OCI-LY1 (cell line): Measurements from ENCODE around the gene ZBTB43.

Source experiments
- H2AFZ ChIP-seq: fragments of 200-600 bp; sonication (generic), shearing (Covaris generic); 2 replicates; pipeline ENCODE4 v1.6.0; 2014; ENCODE audit warnings: antibody characterized with exemption, mild to moderate bottlenecking, low read length
- H3F3A ChIP-seq: fragments of 200-600 bp; sonication (generic), shearing (Covaris generic); 2 replicates; pipeline ENCODE4 v1.6.0; 2014; ENCODE audit warnings: mild to moderate bottlenecking, antibody characterized with exemption, low read length, moderate library complexity; ENCODE audit not compliant: insufficient read depth
- H3K27ac ChIP-seq: fragments of 200-600 bp; sonication (generic); 2 replicates; pipeline ENCODE4 v1.5.1; 2014; ENCODE audit warnings: low read length, mixed run types, mild to moderate bottlenecking, low read depth; ENCODE audit not compliant: poor library complexity, severe bottlenecking
- H3K27me3 ChIP-seq: fragments of 200-600 bp; sonication (generic); 2 replicates; pipeline ENCODE4 v1.6.0; 2014; ENCODE audit warnings: antibody characterized with exemption, mild to moderate bottlenecking, low read length, moderate library complexity; ENCODE audit not compliant: insufficient read depth
- H3K36me3 ChIP-seq: fragments of 200-600 bp; sonication (generic); 2 replicates; pipeline ENCODE4 v1.6.1; 2014; ENCODE audit warnings: mild to moderate bottlenecking, antibody characterized with exemption, low read length, moderate library complexity, mixed read lengths; ENCODE audit not compliant: insufficient read depth
- H3K4me1 ChIP-seq: fragments of 200-600 bp; sonication (generic); 2 replicates; pipeline ENCODE4 v1.5.1; 2014; ENCODE audit warnings: mild to moderate bottlenecking, low read length, moderate library complexity; ENCODE audit not compliant: insufficient read depth, severe bottlenecking
- H3K4me2 ChIP-seq: fragments of 200-600 bp; sonication (generic), shearing (Covaris generic); 2 replicates; pipeline ENCODE4 v1.6.1; 2014; ENCODE audit warnings: low read length
- H3K4me3 ChIP-seq: fragments of 200-600 bp; sonication (generic); 2 replicates; pipeline ENCODE4 v1.5.1; 2014; ENCODE audit warnings: low read length, low read depth, mild to moderate bottlenecking, mixed read lengths; ENCODE audit not compliant: poor library complexity, severe bottlenecking
- H3K79me2 ChIP-seq: fragments of 200-600 bp; shearing (Covaris generic); 2 replicates; pipeline ENCODE4 v1.6.1; 2016; ENCODE audit warnings: mixed run types, low read length, mixed read lengths; ENCODE audit not compliant: insufficient read depth
- H3K9ac ChIP-seq: fragments of 200-600 bp; sonication (generic), shearing (Covaris generic); 2 replicates; pipeline ENCODE4 v1.6.1; 2014; ENCODE audit warnings: mild to moderate bottlenecking, low read length, mixed read lengths
- H3K9me2 ChIP-seq: fragments of 200-600 bp; sonication (generic), shearing (Covaris generic); 2 replicates; pipeline ENCODE4 v1.6.1; 2014; ENCODE audit warnings: low read depth, mild to moderate bottlenecking, low read length, mixed read lengths
- H3K9me3 ChIP-seq: fragments of 200-600 bp; shearing (Covaris generic); 2 replicates; pipeline ENCODE4 v1.6.1; 2014; ENCODE audit warnings: low read length, mixed read lengths
- H4K20me1 ChIP-seq: fragments of 200-600 bp; sonication (generic), shearing (Covaris generic); 2 replicates; pipeline ENCODE4 v1.6.0; 2016; ENCODE audit warnings: mild to moderate bottlenecking, low read length; ENCODE audit not compliant: insufficient read depth
- CTCF ChIP-seq: fragments of 200-600 bp; sonication (generic), shearing (Covaris generic); IDR thresholded peaks from 2 replicates; pipeline ENCODE4 v1.5.1; 2017; ENCODE audit warnings: mild to moderate bottlenecking, antibody characterized with exemption, low read length, moderate library complexity, mixed read lengths
- EZH2 ChIP-seq: fragments of 200-600 bp; sonication (generic), shearing (Covaris generic); IDR thresholded peaks from 2 replicates; pipeline ENCODE4 v1.8.0; 2017; ENCODE audit warnings: borderline replicate concordance, mixed run types, mild to moderate bottlenecking, antibody characterized with exemption, low read length, moderate library complexity, mixed read lengths

Gene ZBTB43

DNA sequence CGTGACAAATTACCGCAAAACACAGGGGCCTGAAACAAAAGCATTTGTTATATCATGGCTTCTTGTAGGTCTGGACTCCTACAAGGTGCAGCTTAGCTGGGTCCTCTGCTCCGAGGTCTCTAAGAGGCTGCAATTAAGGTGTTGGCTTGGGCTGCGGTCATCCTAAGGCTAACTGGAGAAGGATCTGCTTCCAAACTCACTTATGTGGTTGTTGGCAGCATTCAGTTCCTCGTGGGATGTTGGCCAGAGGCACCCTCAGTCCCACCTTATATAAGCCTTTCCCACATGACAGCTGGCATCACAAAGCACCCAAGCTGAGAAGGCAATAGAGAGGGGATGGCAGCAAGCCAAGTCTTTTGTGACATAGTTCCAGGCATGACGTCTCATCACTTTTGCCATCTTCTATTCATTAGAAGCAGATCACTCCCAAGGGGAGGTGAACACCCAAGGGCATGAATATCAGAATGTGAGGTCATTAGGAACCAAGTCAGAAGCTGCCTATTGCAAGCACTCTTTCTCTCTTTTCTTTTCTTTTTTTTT, 47.9 kb upstream of the ZBTB43 start:
- H3K27me3 ChIP-seq = 0 out of 2 replicates have a peak, but pooled peaks cover 5% of the 10 kb centered on the region

DNA sequence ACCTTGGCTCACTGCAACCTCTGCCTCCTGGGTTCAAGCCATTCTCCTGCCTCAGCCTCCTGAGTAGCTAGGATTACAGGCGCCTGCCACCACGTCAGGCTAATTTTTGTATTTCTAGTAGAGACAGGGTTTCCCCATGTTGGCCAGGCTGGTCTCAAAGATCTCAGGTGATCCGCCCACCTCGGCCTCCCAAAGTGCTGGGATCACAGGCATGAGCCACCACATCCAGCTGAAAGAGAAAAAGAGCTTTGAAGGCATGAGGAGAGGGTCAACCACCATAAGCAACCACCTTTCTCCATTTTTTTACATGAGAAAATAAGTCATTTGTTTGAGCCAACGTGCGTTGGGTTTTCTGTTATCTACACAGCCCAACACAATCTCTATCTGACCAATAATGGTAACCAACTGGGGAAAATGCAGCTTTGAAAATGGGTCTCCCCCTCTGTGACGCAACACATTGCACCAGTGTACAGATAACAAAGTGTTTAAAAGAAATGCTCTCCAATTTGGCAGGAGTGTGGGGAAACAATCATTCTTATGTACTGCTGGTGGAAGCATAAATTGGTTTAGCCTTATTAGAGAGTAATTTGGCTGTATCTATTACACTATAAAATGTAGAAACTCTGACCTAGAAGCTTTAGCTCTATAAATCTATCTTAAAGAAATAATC, 45.8 kb upstream of the ZBTB43 start:
- no peaks in the 10 kb centered on the region for H3F3A ChIP-seq
- no peaks in the 10 kb centered on the region for H3K27me3 ChIP-seq

More for the DNA sequence above, 47.9 kb upstream of the ZBTB43 start:
- Histone ChIP-seq H2AFZ (no peak overlapping the region), H3K4me1 (no peaks in the 10 kb centered on the region), H3K9me2 (no peaks in the 10 kb centered on the region), H3F3A (no peaks in the 10 kb centered on the region), H3K36me3 (no peaks in the 10 kb centered on the region), H4K20me1 (no peaks in the 10 kb centered on the region), H3K4me2 (no peak overlapping the region), H3K4me3 (no peak overlapping the region), H3K79me2 (no peaks in the 10 kb centered on the region), H3K9me3 (no peaks in the 10 kb centered on the region), H3K9ac (no peak overlapping the region), H3K27ac (no peak overlapping the region)
- no peak for TF ChIP-seq EZH2
- no peak for TF ChIP-seq CTCF

DNA sequence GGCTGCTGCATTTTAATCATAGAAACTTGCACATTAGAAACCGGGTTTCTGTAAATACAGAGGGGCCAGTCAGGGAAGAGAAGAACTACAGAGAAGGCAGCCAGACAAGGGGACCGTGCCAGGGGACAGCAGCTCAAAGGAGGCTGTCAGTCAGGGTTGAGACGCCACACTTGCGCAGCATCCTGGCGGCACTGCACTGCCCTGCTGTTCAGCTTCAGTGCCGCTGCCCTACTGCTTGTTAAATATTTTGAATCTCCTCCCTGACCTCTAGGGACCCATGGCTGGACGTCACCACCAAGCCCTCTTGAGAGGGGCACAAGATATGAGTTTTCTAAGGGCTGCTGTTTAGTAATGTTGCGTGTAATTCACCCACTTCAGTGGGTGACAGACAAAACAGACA, 43.6 kb upstream of the ZBTB43 start:
- no peak overlapping the region for H3K9ac ChIP-seq
- no peaks in the 10 kb centered on the region for H3K36me3 ChIP-seq
- no peak overlapping the region for H3K4me3 ChIP-seq
- H3K27ac ChIP-seq = no peak overlapping the region
- TF ChIP-seq CTCF (no peak), EZH2 (no peak)
- H2AFZ ChIP-seq = no peak overlapping the region
- H3K9me3 ChIP-seq = no peaks in the 10 kb centered on the region
- no peak overlapping the region for H3K4me2 ChIP-seq
- no peaks in the 10 kb centered on the region for H3K4me1 ChIP-seq
- H3F3A ChIP-seq = no peaks in the 10 kb centered on the region
- no peaks in the 10 kb centered on the region for H3K79me2 ChIP-seq
- no peaks in the 10 kb centered on the region for H4K20me1 ChIP-seq
- no peaks in the 10 kb centered on the region for H3K9me2 ChIP-seq
- no peaks in the 10 kb centered on the region for H3K27me3 ChIP-seq

More for the DNA sequence above, 45.8 kb upstream of the ZBTB43 start:
- H2AFZ ChIP-seq = no peak overlapping the region
- no peak overlapping the region for H3K4me3 ChIP-seq
- H3K9ac ChIP-seq = no peak overlapping the region
- H3K9me2 ChIP-seq = no peaks in the 10 kb centered on the region
- no peaks in the 10 kb centered on the region for H3K79me2 ChIP-seq
- H3K36me3 ChIP-seq = no peaks in the 10 kb centered on the region
- H4K20me1 ChIP-seq = no peaks in the 10 kb centered on the region
- H3K4me1 ChIP-seq = no peaks in the 10 kb centered on the region
- H3K27ac ChIP-seq = no peak overlapping the region
- no peaks in the 10 kb centered on the region for H3K9me3 ChIP-seq
- H3K4me2 ChIP-seq = no peak overlapping the region
- no peak for TF ChIP-seq EZH2
- no peak for TF ChIP-seq CTCF
